Measurements from ENCODE around the gene FMO2.

Gene FMO2

DNA sequence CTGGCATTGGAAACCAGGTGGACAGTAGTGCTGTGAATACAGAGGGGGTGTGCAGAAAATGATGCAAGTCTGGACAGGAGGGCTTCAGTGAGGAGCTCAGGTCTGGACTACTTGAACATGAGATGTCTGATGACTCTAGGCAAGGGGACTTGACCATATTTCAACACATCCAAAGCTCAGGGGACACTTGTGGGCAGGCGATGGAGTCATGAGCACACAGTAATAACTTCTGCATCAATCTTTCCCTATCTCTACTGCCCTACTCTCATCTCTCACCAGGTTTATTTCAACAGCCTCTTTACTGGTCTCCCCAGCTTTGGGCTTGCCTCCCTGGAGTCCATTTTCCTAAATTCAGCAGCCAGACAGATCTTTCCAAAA, 21.9 kb downstream of the FMO2 start:
- Histone ChIP-seq H3K36me3 (no peaks in the 10 kb centered on the region), H3K27ac (no peak overlapping the region), H3K9me3 (ENCODE audit: severe bottlenecking) (no peaks in the 10 kb centered on the region), H3K4me3 (ENCODE audit: low read depth, low read length) (no peak overlapping the region), H3K27me3 (ENCODE audit: insufficient read depth, low read depth, severe bottlenecking) (no peaks in the 10 kb centered on the region)
- DNase-seq, result no peak
- TF ChIP-seq, protein P1, sequence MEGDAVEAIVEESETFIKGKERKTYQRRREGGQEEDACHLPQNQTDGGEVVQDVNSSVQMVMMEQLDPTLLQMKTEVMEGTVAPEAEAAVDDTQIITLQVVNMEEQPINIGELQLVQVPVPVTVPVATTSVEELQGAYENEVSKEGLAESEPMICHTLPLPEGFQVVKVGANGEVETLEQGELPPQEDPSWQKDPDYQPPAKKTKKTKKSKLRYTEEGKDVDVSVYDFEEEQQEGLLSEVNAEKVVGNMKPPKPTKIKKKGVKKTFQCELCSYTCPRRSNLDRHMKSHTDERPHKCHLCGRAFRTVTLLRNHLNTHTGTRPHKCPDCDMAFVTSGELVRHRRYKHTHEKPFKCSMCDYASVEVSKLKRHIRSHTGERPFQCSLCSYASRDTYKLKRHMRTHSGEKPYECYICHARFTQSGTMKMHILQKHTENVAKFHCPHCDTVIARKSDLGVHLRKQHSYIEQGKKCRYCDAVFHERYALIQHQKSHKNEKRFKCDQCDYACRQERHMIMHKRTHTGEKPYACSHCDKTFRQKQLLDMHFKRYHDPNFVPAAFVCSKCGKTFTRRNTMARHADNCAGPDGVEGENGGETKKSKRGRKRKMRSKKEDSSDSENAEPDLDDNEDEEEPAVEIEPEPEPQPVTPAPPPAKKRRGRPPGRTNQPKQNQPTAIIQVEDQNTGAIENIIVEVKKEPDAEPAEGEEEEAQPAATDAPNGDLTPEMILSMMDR (IDR thresholded peaks at IDR 0.05; ENCODE audit: low read depth, low read length), result no peak

DNA sequence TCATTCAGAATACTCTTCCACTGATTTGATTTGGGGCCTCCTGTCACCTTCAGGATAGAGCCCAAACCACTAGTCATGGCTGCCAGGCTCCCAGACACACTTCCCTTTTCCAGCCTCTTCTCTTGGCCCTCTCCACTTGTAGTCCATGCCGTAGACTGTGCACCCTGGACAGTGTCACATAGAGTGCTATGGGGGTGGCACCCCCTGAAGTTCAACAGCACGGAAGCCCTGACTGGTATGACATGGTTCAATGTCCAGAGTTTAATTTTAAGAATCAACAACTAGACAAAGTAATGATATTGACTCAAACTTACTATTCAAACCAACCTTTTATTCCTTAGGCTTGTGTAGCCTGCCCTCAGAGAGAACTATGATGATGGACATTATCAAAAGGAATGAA, 22.3 kb downstream of the FMO2 start:
- TF ChIP-seq, protein P1 (IDR thresholded peaks at IDR 0.05; ENCODE audit: low read depth, low read length), result no peak
- no peak for DNase-seq

DNA sequence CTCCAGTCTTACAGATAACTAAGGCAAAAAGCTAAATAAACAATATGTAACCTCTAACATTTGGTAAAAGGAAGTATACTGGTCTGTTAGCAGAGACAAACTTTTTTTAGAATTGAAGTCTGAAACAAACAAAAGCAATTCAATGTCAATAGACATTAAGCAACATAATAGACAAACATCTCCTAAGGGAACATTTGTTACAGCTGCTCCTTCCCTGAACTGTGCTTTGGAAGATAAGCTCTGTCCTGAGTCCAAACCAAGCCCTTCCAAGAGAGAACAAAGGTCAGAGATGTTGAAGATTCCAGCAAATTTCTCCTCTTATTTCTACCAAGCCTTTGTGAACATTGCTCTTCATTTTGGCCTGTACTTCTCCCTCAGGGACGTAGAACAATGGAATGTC, 25.3 kb downstream of the FMO2 start:
- no peaks in the 10 kb centered on the region for H3K9me3 ChIP-seq (ENCODE audit: severe bottlenecking)
- DNase-seq, result no peak
- H3K4me3 ChIP-seq (ENCODE audit: low read depth, low read length), result no peak overlapping the region
- H3K36me3 ChIP-seq, result no peaks in the 10 kb centered on the region
- H3K27me3 ChIP-seq (ENCODE audit: insufficient read depth, low read depth, severe bottlenecking), result no peaks in the 10 kb centered on the region
- TF ChIP-seq, protein P1 (IDR thresholded peaks at IDR 0.05; ENCODE audit: low read depth, low read length), result no peak
- H3K27ac ChIP-seq, result no peak overlapping the region

More for the DNA sequence above, 22.3 kb downstream of the FMO2 start:
- H3K36me3 ChIP-seq, result no peaks in the 10 kb centered on the region
- H3K4me3 ChIP-seq (ENCODE audit: low read depth, low read length), result no peak overlapping the region
- no peak overlapping the region for H3K27ac ChIP-seq
- H3K27me3 ChIP-seq (ENCODE audit: insufficient read depth, low read depth, severe bottlenecking), result no peaks in the 10 kb centered on the region
- no peaks in the 10 kb centered on the region for H3K9me3 ChIP-seq (ENCODE audit: severe bottlenecking)

DNA sequence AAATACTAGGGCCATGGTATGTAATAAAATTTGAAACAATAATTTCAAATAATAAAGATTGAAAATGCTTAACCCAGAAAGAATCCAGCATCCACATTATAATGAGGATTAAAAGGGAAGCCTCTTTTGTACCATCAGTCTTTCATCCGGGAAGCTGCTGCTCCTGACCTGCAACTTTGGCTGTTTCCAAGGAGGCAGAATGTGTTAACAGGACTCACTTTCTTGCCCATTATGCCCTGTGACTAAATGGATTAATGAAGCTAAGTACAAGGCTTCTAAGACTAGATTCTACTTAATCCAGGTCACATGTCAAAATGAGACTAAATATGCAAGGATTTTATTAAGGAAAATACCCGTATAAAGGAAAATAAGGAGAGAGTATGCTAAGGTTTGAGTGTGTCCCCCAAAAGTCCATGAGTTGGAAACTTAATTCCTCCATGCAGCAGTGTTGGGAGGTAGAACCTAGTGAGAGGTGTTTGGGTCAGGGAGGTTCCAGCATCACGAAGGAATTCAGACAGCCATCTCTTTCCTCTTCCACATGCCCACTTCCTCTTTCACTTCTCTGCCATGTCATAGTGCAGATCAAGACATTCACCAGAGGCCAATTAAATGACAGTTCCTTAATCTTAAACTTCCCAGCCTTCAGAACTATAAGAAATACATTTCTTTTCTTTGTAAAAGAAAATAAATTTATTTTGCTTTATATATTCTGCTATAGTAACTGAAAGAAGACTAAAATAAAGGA, 27.7 kb downstream of the FMO2 start:
- Histone ChIP-seq H3K27ac (no peak overlapping the region), H3K27me3 (ENCODE audit: insufficient read depth, low read depth, severe bottlenecking) (no peaks in the 10 kb centered on the region), H3K36me3 (no peaks in the 10 kb centered on the region), H3K9me3 (ENCODE audit: severe bottlenecking) (no peaks in the 10 kb centered on the region), H3K4me3 (ENCODE audit: low read depth, low read length) (no peak overlapping the region)
- TF ChIP-seq, protein P1 (IDR thresholded peaks at IDR 0.05; ENCODE audit: low read depth, low read length), result no peak
- no peak for DNase-seq

DNA sequence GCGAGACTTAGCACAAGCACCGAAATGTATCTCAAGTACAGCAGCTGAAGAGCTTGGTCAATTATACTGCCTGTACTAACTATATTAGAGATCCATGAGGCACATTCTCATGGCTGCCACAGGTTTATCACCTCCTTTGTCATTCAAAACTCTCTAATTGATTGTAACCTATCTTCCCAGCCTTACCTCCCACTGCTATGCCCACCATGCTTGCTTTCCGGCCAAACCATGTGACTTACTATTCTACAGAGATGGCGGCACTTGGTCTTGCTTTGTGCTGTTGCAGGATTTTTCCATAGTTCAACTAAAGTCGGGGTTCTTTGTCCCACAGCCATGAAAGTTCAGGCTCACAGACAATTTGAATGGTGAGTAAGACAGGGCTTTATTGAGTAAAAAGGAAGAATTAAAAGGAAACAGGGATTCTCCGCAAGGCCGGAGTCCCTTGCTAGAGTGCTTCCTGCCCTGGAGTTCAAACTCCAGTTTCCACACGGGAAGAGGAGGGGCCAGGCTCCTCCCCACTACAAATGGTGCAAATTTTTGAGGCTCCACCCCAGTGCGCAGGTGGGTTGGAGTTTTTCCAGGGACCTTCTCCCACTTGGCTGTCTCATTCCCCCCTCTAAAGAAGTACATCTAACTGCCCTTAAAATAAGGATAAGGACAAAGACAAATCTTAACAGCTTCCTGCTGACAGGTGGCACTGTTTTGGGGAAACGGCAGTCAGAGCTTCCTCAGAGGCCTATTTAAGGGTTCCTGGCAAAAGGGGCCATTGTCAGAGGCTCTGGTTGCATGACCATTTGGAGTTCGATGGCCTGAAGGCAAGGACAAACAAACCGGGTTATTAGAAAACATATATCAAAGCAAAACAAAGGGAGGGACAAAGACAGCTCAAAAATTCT, 28.7 kb downstream of the FMO2 start:
- DNase-seq, result no peak
- Histone ChIP-seq H3K27ac (no peak overlapping the region), H3K4me3 (ENCODE audit: low read depth, low read length) (no peak overlapping the region), H3K9me3 (ENCODE audit: severe bottlenecking) (no peaks in the 10 kb centered on the region), H3K36me3 (no peaks in the 10 kb centered on the region), H3K27me3 (ENCODE audit: insufficient read depth, low read depth, severe bottlenecking) (no peaks in the 10 kb centered on the region)
- TF ChIP-seq, protein P1 (IDR thresholded peaks at IDR 0.05; ENCODE audit: low read depth, low read length), result no peak
